Measurements from ENCODE around the gene ALDOC. TPM values are rescaled to one million over a fixed set of nuclear protein-coding genes. Genes with fewer than 3 reads are reported as not detected.

The ALDOC gene
- total RNA-seq, 1 donor: 17.6 TPM

GRCh38 chr17:28548417-28549130 lies 28.1 kb downstream of the ALDOC start:
- H3K4me3 ChIP-seq (ENCODE audit: low read depth, low read length): no peak overlapping the region
- TF ChIP-seq CTCF (IDR thresholded peaks at IDR 0.05; ENCODE audit: insufficient read depth, low read length): no peak
- DNase-seq (ENCODE audit: low read depth): no peak

- peak; percentile 60 for DNase-seq (ENCODE audit: low read depth)
- TF ChIP-seq CTCF (IDR thresholded peaks at IDR 0.05; ENCODE audit: insufficient read depth, low read length): peak; percentile 93
- H3K4me3 ChIP-seq (ENCODE audit: low read depth, low read length): no peak overlapping the region
Measured at GRCh38 chr17:28547623-28548416, 28.9 kb downstream of the ALDOC start.

GRCh38 chr17:28547096-28547622 lies 29.5 kb downstream of the ALDOC start:
- DNase-seq (ENCODE audit: low read depth): no peak
- H3K4me3 ChIP-seq (ENCODE audit: low read depth, low read length): no peak overlapping the region
- no peak for TF ChIP-seq CTCF (IDR thresholded peaks at IDR 0.05; ENCODE audit: insufficient read depth, low read length)

DNA sequence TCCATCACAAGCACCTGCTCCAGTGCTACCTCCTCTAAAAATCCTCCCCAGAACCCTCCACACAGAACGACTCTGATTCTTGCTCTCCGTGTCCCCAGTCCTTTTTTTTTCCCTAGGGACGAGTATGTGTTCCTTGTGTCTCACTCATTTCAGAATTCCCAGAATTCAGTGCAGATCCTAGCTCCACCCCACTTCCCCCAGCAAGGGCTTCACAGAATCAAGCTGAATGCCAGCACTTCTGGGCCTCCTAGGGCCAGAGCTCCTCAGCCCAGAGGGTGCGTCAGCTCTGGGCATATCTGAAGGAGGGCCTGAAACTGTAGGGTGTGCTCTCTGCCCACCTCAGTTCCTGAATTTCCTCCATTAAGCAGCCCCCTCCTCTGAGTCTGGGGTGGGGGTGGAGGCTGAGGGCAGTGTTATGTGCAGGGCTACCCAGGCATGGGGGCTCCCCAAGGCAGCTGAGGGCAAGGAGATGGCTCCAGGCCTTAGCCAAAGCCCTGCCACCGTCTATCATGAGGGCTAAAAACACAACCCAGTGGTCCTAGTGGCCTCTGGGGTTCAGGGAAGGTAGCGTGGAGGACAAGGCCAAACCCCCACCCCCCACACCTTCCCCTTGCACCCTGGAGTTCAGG lies 30.8 kb downstream of the ALDOC start:
- no peak for TF ChIP-seq CTCF (IDR thresholded peaks at IDR 0.05; ENCODE audit: insufficient read depth, low read length)
- no peak overlapping the region for H3K4me3 ChIP-seq (ENCODE audit: low read depth, low read length)
- no peak for DNase-seq (ENCODE audit: low read depth)

DNA sequence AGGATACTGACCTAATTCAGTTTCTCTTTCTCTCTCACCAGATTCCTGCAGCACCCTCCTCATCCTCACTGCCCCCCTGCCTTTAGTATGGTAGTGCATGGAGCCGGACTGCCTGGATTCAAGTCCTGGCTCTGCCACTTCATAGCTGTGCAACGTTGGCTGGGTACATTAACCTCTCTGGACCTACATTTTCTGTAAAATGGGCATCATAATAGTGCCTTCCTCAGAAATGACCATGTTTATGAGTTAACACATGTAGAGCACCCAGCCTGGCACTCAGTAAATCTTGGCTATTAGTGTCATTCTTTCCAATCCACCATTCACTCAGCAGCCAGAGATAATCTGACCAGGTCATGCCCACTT lies 31.6 kb downstream of the ALDOC start:
- DNase-seq (ENCODE audit: low read depth): no peak
- no peak overlapping the region for H3K4me3 ChIP-seq (ENCODE audit: low read depth, low read length)
- TF ChIP-seq CTCF (IDR thresholded peaks at IDR 0.05; ENCODE audit: insufficient read depth, low read length): no peak

DNA sequence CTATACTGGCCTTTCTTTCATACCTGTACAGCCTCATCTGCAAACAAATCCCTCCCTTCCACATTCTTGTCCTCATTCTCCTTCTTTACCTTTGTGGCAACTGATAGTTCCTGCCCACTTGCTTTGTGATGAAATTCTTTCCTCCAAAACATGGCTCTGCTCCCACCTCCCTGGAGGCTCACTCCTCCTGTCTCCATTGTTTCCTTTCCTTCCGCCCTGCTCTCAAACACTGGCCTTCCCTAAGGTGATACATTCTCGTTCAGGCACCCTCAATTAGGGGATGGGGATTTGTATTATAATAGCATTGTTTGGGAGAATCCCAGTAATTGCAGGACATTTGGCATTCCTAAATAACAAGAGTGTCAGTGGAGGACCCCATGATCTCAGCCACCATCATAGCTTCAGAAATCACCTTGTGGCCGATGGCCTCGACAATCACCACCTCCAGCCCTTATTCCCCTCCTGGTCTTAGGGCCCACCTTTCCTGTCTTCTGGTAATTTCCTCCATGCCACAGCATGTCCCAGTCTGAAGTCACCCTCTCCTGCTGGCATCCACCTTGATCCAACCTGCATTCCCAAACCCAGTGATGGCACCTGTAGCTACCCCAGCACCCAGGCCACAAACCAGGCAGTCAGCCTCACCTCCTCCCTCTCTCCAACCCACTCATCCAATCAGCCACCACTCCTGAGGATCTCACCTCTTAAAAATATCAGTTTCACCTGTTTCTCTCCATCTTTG lies 32.1 kb downstream of the ALDOC start:
- TF ChIP-seq CTCF (IDR thresholded peaks at IDR 0.05; ENCODE audit: insufficient read depth, low read length): no peak
- no peak overlapping the region for H3K4me3 ChIP-seq (ENCODE audit: low read depth, low read length)
- no peak for DNase-seq (ENCODE audit: low read depth)
